ENCODE results near the gene ALDH4A1.
A peak's percentile ranks its signal among the peaks of the same experiment; 100 is the strongest.

The ALDH4A1 gene

GRCh38 chr1:18922848-18923755 is 20.7 kb upstream of the ALDH4A1 start:
- DNase-seq (ENCODE audit: low read depth in 1 of 2, low spot score in 1 of 2) = no peak

GRCh38 chr1:18922319-18922726 is 20.0 kb upstream of the ALDH4A1 start:
- DNase-seq (ENCODE audit: low read depth in 1 of 2, low spot score in 1 of 2) = no peak

GRCh38 chr1:18921516-18922251 is 19.3 kb upstream of the ALDH4A1 start:
- DNase-seq (ENCODE audit: low read depth in 1 of 2, low spot score in 1 of 2) = no peak

GRCh38 chr1:18920931-18921330 is 18.6 kb upstream of the ALDH4A1 start:
- DNase-seq (ENCODE audit: low read depth in 1 of 2, low spot score in 1 of 2) = no peak

- no peak for DNase-seq (ENCODE audit: low read depth in 1 of 2, low spot score in 1 of 2)
These were observed 17.6 kb upstream of the ALDH4A1 start for GRCh38 chr1:18919956-18920355.

- no peak for DNase-seq (ENCODE audit: low read depth in 1 of 2, low spot score in 1 of 2)
These were observed 17.0 kb upstream of the ALDH4A1 start for GRCh38 chr1:18919197-18919905.

GRCh38 chr1:18918417-18918816 is 16.1 kb upstream of the ALDH4A1 start:
- DNase-seq (ENCODE audit: low read depth in 1 of 2, low spot score in 1 of 2) = no peak

- DNase-seq (ENCODE audit: low read depth in 1 of 2, low spot score in 1 of 2) = no peak
These were observed 14.9 kb upstream of the ALDH4A1 start for GRCh38 chr1:18917071-18917799.

- no peak for DNase-seq (ENCODE audit: low read depth in 1 of 2, low spot score in 1 of 2)
These were observed 13.0 kb upstream of the ALDH4A1 start for GRCh38 chr1:18915341-18915740.

- DNase-seq (ENCODE audit: low read depth in 1 of 2, low spot score in 1 of 2) = peak; percentile 54 to 58
These were observed 10.9 kb upstream of the ALDH4A1 start for GRCh38 chr1:18913065-18913835.

- DNase-seq (ENCODE audit: low read depth in 1 of 2, low spot score in 1 of 2) = no peak
These were observed 10.2 kb upstream of the ALDH4A1 start for GRCh38 chr1:18912550-18912949.

GRCh38 chr1:18908911-18909771 is 6.8 kb upstream of the ALDH4A1 start:
- no peak for DNase-seq (ENCODE audit: low read depth in 1 of 2, low spot score in 1 of 2)

GRCh38 chr1:18907917-18908845 is 5.8 kb upstream of the ALDH4A1 start:
- no peak for DNase-seq (ENCODE audit: low read depth in 1 of 2, low spot score in 1 of 2)

- DNase-seq (ENCODE audit: low read depth in 1 of 2, low spot score in 1 of 2) = peak in 1 of 2 donors; percentile 26
These were observed 4.9 kb upstream of the ALDH4A1 start for GRCh38 chr1:18907021-18907916.

- no peak for DNase-seq (ENCODE audit: low read depth in 1 of 2, low spot score in 1 of 2)
These were observed 969 bp upstream of the ALDH4A1 start for GRCh38 chr1:18903291-18903756.

GRCh38 chr1:18901952-18902522 is 318 bp downstream of the ALDH4A1 start:
- DNase-seq (ENCODE audit: low read depth in 1 of 2, low spot score in 1 of 2) = no peak
